Stimulated activated naive B cell treated with anti-CD40 and anti-IgM and Interleukin-4, amounts not matched to agents 10 μg/mL and 1 μg/mL and 100 μg/mL, for 72 hours (primary cell): ENCODE results near the gene GCAT.
A peak's percentile ranks its signal among the peaks of the same experiment; 100 is the strongest.

ENCODE experiments used
- ATAC-seq, 2 donors: fragments of 150-1000 bp; cut with Tn5 transposase; replicated peaks; 2 replicates each; pipeline ENCODE4 v1.10.0; 2021; ENCODE audit warnings: moderate library complexity in 1 of 2
- DNase-seq: peaks from one replicate; pipeline ENCODE4 v3.0.0; 2021
- H3K27ac Mint-ChIP-seq: one replicate; pipeline ENCODE4 v1.8.0; 2022; ENCODE audit warnings: mild to moderate bottlenecking, mixed read lengths
- H3K27me3 Mint-ChIP-seq, 2 donors: one replicate each; pipeline ENCODE4 v1.8.0; 2022; ENCODE audit warnings: mixed read lengths in 2 of 2
- H3K36me3 Mint-ChIP-seq, 2 donors: one replicate each; pipeline ENCODE4 v1.8.0; 2022; ENCODE audit warnings: mixed read lengths in 2 of 2, mild to moderate bottlenecking in 1 of 2
- H3K4me1 Mint-ChIP-seq, 2 donors: one replicate each; pipeline ENCODE4 v1.8.0; 2022; ENCODE audit warnings: mixed read lengths in 2 of 2, mild to moderate bottlenecking in 1 of 2
- H3K4me3 Mint-ChIP-seq, 2 donors: one replicate each; pipeline ENCODE4 v1.8.0; 2022; ENCODE audit warnings: mild to moderate bottlenecking in 2 of 2, mixed read lengths in 2 of 2, moderate library complexity in 1 of 2
- H3K9me3 Mint-ChIP-seq, 2 donors: one replicate each; pipeline ENCODE4 v1.8.0; 2022; ENCODE audit warnings: mixed read lengths in 2 of 2, mild to moderate bottlenecking in 1 of 2

Gene GCAT

GRCh38 chr22:37860796-37861421 is 53.2 kb downstream of the GCAT start:
- Mint-ChIP-seq H3K9me3 (no peaks in the 10 kb centered on the region), H3K4me3 (no peak overlapping the region), H3K27me3 (no peaks in the 10 kb centered on the region), H3K27ac (no peak overlapping the region), H3K36me3 (peaks cover 29 to 49% of the 10 kb centered on the region in 2 donors), H3K4me1 (peaks cover 6 to 19% of the 10 kb centered on the region in 2 donors)
- DNase-seq: no peak
- no peak for ATAC-seq

GRCh38 chr22:37862570-37863325 is 55.0 kb downstream of the GCAT start:
- Mint-ChIP-seq H3K4me3 (no peak overlapping the region), H3K9me3 (no peaks in the 10 kb centered on the region), H3K27ac (no peak overlapping the region), H3K27me3 (no peaks in the 10 kb centered on the region), H3K36me3 (peaks cover 22 to 43% of the 10 kb centered on the region in 2 donors), H3K4me1 (peaks cover 6 to 19% of the 10 kb centered on the region in 2 donors)
- ATAC-seq (peak in 1 of 2 donors; percentile 12), DNase-seq (no peak)

GRCh38 chr22:37865510-37865909 is 57.8 kb downstream of the GCAT start:
- Mint-ChIP-seq H3K4me3 (no peak overlapping the region), H3K27ac (peak overlapping the region; percentile 31)

More at GRCh38 chr22:37865510-37865909, 57.8 kb downstream of the GCAT start:
- ATAC-seq: no peak
- H3K4me1 Mint-ChIP-seq: peaks cover 6 to 12% of the 10 kb centered on the region in 2 donors
- H3K36me3 Mint-ChIP-seq: peaks cover 19 to 39% of the 10 kb centered on the region in 2 donors
- DNase-seq: no peak
- H3K27me3 Mint-ChIP-seq: no peaks in the 10 kb centered on the region
- no peaks in the 10 kb centered on the region for H3K9me3 Mint-ChIP-seq
